A673 (cell line): ENCODE results near the gene MRGPRD. TPM values are rescaled to one million over a fixed set of nuclear protein-coding genes. Genes with fewer than 3 reads are reported as not detected.

Source experiments
- BruUV-seq: library from RNA; stranded (reverse); fragments of 400-500 nt; replicated peaks from 2 replicates; lab custom pipeline; 2021; lab: Mats Ljungman, UMichigan
- CTCF ChIA-PET: fragments of 300-600 bp; sonication (Branson Sonifier 250); formaldehyde crosslinking; loops from one replicate; lab custom pipeline; 2022; ENCODE audit warnings: antibody characterized with exemption; lab: Charles Lee
- POLR2A ChIA-PET: fragments of 300-600 bp; sonication (Branson Sonifier 250); formaldehyde crosslinking; loops from one replicate; lab custom pipeline; 2022; ENCODE audit warnings: antibody characterized with exemption; ENCODE audit not compliant: low non-redundant PET; lab: Charles Lee
- DNase-seq: peaks from one replicate; pipeline ENCODE4 v3.0.0-alpha.2; 2015; ENCODE audit warnings: low spot score
- H3K27ac ChIP-seq: fragments of 200-600 bp; sonication (generic); 2 replicates; pipeline ENCODE4 v1.5.1; 2016; ENCODE audit warnings: mixed run types, low read depth, mild to moderate bottlenecking, mixed read lengths, antibody characterized with exemption, low read length; ENCODE audit not compliant: poor library complexity, severe bottlenecking
- H3K27me3 ChIP-seq: fragments of 200-600 bp; sonication (generic); replicated peaks from 2 replicates; pipeline ENCODE4 v1.6.1; 2017; ENCODE audit warnings: mixed run types, low read depth, mild to moderate bottlenecking, mixed read lengths, antibody characterized with exemption, low read length; ENCODE audit not compliant: insufficient read depth, poor library complexity
- H3K36me3 ChIP-seq: fragments of 200-600 bp; sonication (generic); 2 replicates; pipeline ENCODE4 v1.6.1; 2016; ENCODE audit warnings: mixed run types, mild to moderate bottlenecking, mixed read lengths, antibody characterized with exemption, low read length; ENCODE audit not compliant: insufficient read depth, poor library complexity, severe bottlenecking
- H3K4me1 ChIP-seq: fragments of 200-600 bp; sonication (generic); 2 replicates; pipeline ENCODE4 v1.6.1; 2017; ENCODE audit warnings: mixed run types, mild to moderate bottlenecking, mixed read lengths, antibody characterized with exemption, low read length; ENCODE audit not compliant: insufficient read depth, poor library complexity, severe bottlenecking
- H3K4me3 ChIP-seq: fragments of 200-600 bp; sonication (generic); 2 replicates; pipeline ENCODE4 v1.5.1; 2016; ENCODE audit warnings: low read depth, mixed run types, mild to moderate bottlenecking, mixed read lengths, low read length; ENCODE audit not compliant: poor library complexity, severe bottlenecking
- H3K9me3 ChIP-seq: fragments of 200-600 bp; sonication (generic); 2 replicates; pipeline ENCODE4 v1.6.1; 2016; ENCODE audit warnings: mixed run types, low read depth, mild to moderate bottlenecking, mixed read lengths, antibody characterized with exemption, low read length; ENCODE audit not compliant: poor library complexity, severe bottlenecking
- EZH2 ChIP-seq: fragments of 200-600 bp; sonication (generic); IDR thresholded peaks from 2 replicates; pipeline ENCODE4 v1.6.1; 2017; ENCODE audit warnings: borderline replicate concordance, low read depth, mild to moderate bottlenecking, mixed read lengths, antibody characterized with exemption, low read length; ENCODE audit not compliant: poor library complexity, severe bottlenecking
- intact Hi-C: fragments of 100-400 bp; cut with micrococcal nuclease; formaldehyde crosslinking; loops from one replicate; pipeline ENCODE4 v1.10.0; 2022; ENCODE audit not compliant: unreplicated experiment
- total RNA-seq: library from RNA; stranded (reverse); gene quantifications from 2 replicates; pipeline ENCODE4 v1.2.3, GENCODE V29; 2021
- TF ChIP-seq, protein P1 (sequence below): fragments of 300-800, 200-600 bp; sonication (generic); conservative IDR thresholded peaks from 2 replicates; pipeline ENCODE4 v1.5.1; 2017; ENCODE audit warnings: low read depth, mild to moderate bottlenecking, antibody characterized with exemption, low read length, moderate library complexity, mixed read lengths

Gene MRGPRD
- total RNA-seq, 1 experiment from 2014 or later, result not detected

GRCh38 chr11:68938088-68938487, 42.7 kb downstream of the MRGPRD start:
- no peaks in the 10 kb centered on the region for H3K9me3 ChIP-seq
- H3K4me1 ChIP-seq, result no peaks in the 10 kb centered on the region
- CTCF ChIA-PET, result no interaction called here
- H3K27ac ChIP-seq, result no peak overlapping the region
- TF ChIP-seq, protein P1, sequence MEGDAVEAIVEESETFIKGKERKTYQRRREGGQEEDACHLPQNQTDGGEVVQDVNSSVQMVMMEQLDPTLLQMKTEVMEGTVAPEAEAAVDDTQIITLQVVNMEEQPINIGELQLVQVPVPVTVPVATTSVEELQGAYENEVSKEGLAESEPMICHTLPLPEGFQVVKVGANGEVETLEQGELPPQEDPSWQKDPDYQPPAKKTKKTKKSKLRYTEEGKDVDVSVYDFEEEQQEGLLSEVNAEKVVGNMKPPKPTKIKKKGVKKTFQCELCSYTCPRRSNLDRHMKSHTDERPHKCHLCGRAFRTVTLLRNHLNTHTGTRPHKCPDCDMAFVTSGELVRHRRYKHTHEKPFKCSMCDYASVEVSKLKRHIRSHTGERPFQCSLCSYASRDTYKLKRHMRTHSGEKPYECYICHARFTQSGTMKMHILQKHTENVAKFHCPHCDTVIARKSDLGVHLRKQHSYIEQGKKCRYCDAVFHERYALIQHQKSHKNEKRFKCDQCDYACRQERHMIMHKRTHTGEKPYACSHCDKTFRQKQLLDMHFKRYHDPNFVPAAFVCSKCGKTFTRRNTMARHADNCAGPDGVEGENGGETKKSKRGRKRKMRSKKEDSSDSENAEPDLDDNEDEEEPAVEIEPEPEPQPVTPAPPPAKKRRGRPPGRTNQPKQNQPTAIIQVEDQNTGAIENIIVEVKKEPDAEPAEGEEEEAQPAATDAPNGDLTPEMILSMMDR, result no peak
- no peak overlapping the region for H3K4me3 ChIP-seq
- no peak for DNase-seq
- peaks cover 44% of the 10 kb centered on the region for H3K36me3 ChIP-seq
- POLR2A ChIA-PET, result no interaction called here
- intact Hi-C loops, result no loop called here
- H3K27me3 ChIP-seq, result no peaks in the 10 kb centered on the region
- BruUV-seq, result no TSS peak

- POLR2A ChIA-PET, result no interaction called here
Measured at GRCh38 chr11:68936676-68937620, 43.8 kb downstream of the MRGPRD start.

DNA sequence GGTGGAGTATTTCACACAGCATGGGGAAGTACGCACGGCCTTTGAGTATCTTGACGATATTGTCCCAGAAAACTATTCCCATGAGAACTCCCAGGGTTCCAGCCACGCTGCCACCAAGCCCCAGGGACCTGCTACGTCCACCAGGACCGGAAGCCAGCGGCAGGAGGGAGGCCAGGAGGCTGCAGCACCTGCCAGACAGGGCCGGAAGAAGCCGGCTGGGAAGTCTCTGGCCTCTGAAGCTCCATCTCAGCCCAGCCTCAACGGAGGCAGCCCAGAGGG, 44.5 kb downstream of the MRGPRD start:
- intact Hi-C loops, result no loop called here
- no peaks in the 10 kb centered on the region for H3K27me3 ChIP-seq
- no peaks in the 10 kb centered on the region for H3K9me3 ChIP-seq
- H3K4me1 ChIP-seq, result no peaks in the 10 kb centered on the region
- no peak overlapping the region for H3K4me3 ChIP-seq
- no peak for TF ChIP-seq EZH2
- TF ChIP-seq, protein P1, result no peak
- H3K27ac ChIP-seq, result no peak overlapping the region
- POLR2A ChIA-PET, result no interaction called here
- no TSS peak for BruUV-seq
- H3K36me3 ChIP-seq, result peaks cover 44% of the 10 kb centered on the region
- DNase-seq, result no peak
- CTCF ChIA-PET, result no interaction called here

More at GRCh38 chr11:68936676-68937620, 43.8 kb downstream of the MRGPRD start:
- Histone ChIP-seq H3K9me3 (no peaks in the 10 kb centered on the region), H3K4me3 (no peak overlapping the region), H3K36me3 (peaks cover 44% of the 10 kb centered on the region), H3K27me3 (no peaks in the 10 kb centered on the region), H3K27ac (no peak overlapping the region), H3K4me1 (no peaks in the 10 kb centered on the region)
- TF ChIP-seq, protein P1, result no peak
- TF ChIP-seq EZH2, result no peak
- BruUV-seq, result no TSS peak
- DNase-seq, result no peak
- CTCF ChIA-PET, result no interaction called here
- intact Hi-C loops, result no loop called here
